ENCODE results near the gene TMOD3. TPM values are rescaled to one million over a fixed set of nuclear protein-coding genes. Genes with fewer than 3 reads are reported as not detected.

The TMOD3 gene
- total RNA-seq, 1 experiment from 2014 or later: 53.6 TPM

DNA sequence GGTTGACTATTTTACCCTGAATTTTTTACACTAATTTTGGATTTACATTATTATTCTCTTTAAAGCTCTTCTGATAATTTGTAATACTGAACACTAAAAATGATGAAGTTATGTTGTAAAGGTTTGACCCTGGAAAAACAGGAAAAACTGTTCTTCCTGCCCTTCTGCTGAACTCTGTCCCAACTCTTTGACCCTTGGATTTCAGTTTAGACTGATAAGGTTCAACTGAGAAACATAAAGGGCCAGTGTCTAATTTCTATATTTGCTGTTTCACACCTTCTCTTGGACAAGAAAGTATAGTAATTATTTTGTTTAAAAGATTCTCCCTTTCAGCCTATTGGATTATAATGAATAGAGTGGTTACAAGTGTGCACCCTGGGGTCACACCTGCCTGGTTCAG lies 12.8 kb upstream of the TMOD3 start:
- Mint-ChIP-seq H3K4me3 (ENCODE audit: low read depth, unreplicated experiment) (no peak overlapping the region), H3K36me3 (ENCODE audit: insufficient read depth, unreplicated experiment) (no peaks in the 10 kb centered on the region), H3K27me3 (ENCODE audit: unreplicated experiment) (no peaks in the 10 kb centered on the region), H3K27ac (ENCODE audit: unreplicated experiment) (no peak overlapping the region), H3K9me3 (ENCODE audit: low read depth, unreplicated experiment) (peaks cover 10% of the 10 kb centered on the region), H3K4me1 (ENCODE audit: low read depth, unreplicated experiment) (peaks cover 11% of the 10 kb centered on the region)
- BruUV-seq (replicated peaks): no TSS peak
- TF ChIP-seq, protein P1, sequence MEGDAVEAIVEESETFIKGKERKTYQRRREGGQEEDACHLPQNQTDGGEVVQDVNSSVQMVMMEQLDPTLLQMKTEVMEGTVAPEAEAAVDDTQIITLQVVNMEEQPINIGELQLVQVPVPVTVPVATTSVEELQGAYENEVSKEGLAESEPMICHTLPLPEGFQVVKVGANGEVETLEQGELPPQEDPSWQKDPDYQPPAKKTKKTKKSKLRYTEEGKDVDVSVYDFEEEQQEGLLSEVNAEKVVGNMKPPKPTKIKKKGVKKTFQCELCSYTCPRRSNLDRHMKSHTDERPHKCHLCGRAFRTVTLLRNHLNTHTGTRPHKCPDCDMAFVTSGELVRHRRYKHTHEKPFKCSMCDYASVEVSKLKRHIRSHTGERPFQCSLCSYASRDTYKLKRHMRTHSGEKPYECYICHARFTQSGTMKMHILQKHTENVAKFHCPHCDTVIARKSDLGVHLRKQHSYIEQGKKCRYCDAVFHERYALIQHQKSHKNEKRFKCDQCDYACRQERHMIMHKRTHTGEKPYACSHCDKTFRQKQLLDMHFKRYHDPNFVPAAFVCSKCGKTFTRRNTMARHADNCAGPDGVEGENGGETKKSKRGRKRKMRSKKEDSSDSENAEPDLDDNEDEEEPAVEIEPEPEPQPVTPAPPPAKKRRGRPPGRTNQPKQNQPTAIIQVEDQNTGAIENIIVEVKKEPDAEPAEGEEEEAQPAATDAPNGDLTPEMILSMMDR (IDR thresholded peaks at IDR 0.05; ENCODE audit: unreplicated experiment): no peak
- CTCF ChIA-PET: no interaction called here
- peak; percentile 7 for DNase-seq
- intact Hi-C loops (cut with micrococcal nuclease; ENCODE audit: unreplicated experiment): no loop called here

DNA sequence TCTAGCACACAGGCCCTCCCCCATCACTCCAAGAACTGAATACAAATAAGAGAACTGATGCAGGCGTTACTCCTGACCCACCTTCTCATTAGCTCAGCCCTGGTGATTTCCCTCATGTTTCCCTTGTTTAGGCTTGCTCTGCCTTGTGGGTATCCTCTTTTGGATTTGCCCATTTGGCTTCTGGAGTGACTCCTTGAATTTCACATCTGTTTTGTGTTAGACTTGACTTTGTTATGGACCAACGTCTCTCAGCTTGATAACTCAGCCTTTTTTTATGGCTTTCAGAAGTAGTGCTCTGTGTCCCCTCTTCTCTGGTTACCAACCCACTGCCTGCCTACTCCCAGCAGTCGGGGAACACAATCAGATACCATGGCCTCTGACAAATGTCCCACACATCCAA lies 11.3 kb upstream of the TMOD3 start:
- intact Hi-C loops (cut with micrococcal nuclease; ENCODE audit: unreplicated experiment): no loop called here
- Mint-ChIP-seq H3K27ac (ENCODE audit: unreplicated experiment) (no peak overlapping the region), H3K36me3 (ENCODE audit: insufficient read depth, unreplicated experiment) (no peaks in the 10 kb centered on the region), H3K9me3 (ENCODE audit: low read depth, unreplicated experiment) (peaks cover 10% of the 10 kb centered on the region), H3K27me3 (ENCODE audit: unreplicated experiment) (no peaks in the 10 kb centered on the region), H3K4me1 (ENCODE audit: low read depth, unreplicated experiment) (peaks cover 11% of the 10 kb centered on the region), H3K4me3 (ENCODE audit: low read depth, unreplicated experiment) (no peak overlapping the region)
- BruUV-seq (replicated peaks): no TSS peak
- DNase-seq: no peak
- CTCF ChIA-PET: no interaction called here
- TF ChIP-seq, protein P1 (IDR thresholded peaks at IDR 0.05; ENCODE audit: unreplicated experiment): no peak

DNA sequence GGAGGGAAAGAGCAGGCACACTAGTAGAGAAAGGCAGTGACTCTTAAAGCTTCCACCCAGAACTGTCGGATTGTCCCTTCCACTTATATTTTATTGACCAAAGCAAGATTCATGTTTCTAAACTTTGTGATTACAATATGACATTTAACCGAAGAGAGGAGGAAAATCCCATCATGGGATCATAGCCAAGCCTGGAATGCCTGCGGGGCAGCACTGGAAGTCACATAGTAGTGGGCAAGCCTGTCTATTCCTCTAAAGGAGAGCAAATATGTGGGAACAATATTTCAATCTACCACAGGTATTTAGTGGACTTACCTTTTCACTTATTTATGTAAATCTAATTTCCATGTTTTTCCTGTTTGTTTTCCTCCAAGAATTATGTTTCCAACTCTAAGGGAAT lies 3.8 kb upstream of the TMOD3 start:
- Mint-ChIP-seq H3K27ac (ENCODE audit: unreplicated experiment) (no peak overlapping the region), H3K4me1 (ENCODE audit: low read depth, unreplicated experiment) (peaks cover 18% of the 10 kb centered on the region), H3K4me3 (ENCODE audit: low read depth, unreplicated experiment) (no peak overlapping the region), H3K9me3 (ENCODE audit: low read depth, unreplicated experiment) (peaks cover 6% of the 10 kb centered on the region), H3K36me3 (ENCODE audit: insufficient read depth, unreplicated experiment) (peaks cover 21% of the 10 kb centered on the region), H3K27me3 (ENCODE audit: unreplicated experiment) (no peaks in the 10 kb centered on the region)
- CTCF ChIA-PET: interaction anchor here (0.6 kb wide), 1 partner anchor 41 kb away, joined by 3 read pairs; no protein-coding TSS in a partner anchor
- no peak for DNase-seq
- no TSS peak for BruUV-seq (replicated peaks)
- intact Hi-C loops (cut with micrococcal nuclease; ENCODE audit: unreplicated experiment): no loop called here
- TF ChIP-seq, protein P1 (IDR thresholded peaks at IDR 0.05; ENCODE audit: unreplicated experiment): no peak

DNA sequence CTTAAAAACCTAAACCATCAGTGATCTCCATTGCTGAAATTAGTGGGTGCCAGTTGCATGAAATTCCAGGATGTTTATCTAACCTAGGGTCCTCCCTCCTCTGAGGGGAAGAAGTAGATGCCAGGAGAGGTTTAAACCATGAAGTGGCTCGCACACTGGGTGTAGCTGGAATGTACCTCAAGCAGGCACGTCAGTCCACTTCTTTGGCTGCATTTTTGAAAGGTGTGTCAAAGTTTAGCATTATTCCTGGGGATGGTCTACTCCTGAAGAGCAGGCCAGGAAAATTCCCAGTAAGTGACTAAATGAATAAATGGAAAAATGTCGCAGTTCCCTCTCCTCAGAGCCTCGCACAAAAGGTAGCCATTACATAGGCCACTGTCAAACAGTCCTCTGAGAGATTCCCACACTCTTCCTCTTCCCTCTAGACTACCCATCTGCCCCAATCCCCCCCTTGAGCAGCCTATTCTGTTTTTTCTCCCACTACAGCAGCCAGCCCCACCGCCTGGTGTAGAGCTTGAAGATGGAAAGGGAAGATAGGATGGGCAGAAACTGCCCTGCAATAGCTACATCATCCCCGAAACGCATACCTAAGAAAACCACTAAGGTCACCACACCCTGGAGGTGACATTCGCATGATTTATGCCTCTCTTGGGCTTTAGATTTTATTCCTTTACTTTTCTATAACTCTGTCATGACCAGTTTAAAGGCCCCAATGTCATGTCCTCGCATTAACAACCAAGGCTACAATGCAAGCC lies 655 bp upstream of the TMOD3 start:
- peak overlapping the region; percentile 91 for H3K27ac Mint-ChIP-seq (ENCODE audit: unreplicated experiment)
- no peaks in the 10 kb centered on the region for H3K27me3 Mint-ChIP-seq (ENCODE audit: unreplicated experiment)
- TF ChIP-seq, protein P1 (IDR thresholded peaks at IDR 0.05; ENCODE audit: unreplicated experiment): no peak
- peaks cover 44% of the 10 kb centered on the region for H3K4me1 Mint-ChIP-seq (ENCODE audit: low read depth, unreplicated experiment)
- no peaks in the 10 kb centered on the region for H3K9me3 Mint-ChIP-seq (ENCODE audit: low read depth, unreplicated experiment)
- intact Hi-C loops (cut with micrococcal nuclease; ENCODE audit: unreplicated experiment): loop anchor here (2.0 kb wide), 1 partner anchor 78 kb away; no protein-coding TSS in a partner anchor
- CTCF ChIA-PET: interaction anchor here (0.6 to 1.2 kb wide), 4 partner anchors 12 to 88 kb away, joined by 3 to 5 read pairs (median 4); no protein-coding TSS in a partner anchor
- peak; percentile 14 for DNase-seq
- peaks cover 26% of the 10 kb centered on the region for H3K36me3 Mint-ChIP-seq (ENCODE audit: insufficient read depth, unreplicated experiment)
- BruUV-seq (replicated peaks): no TSS peak
- peak overlapping the region; percentile 95 for H3K4me3 Mint-ChIP-seq (ENCODE audit: low read depth, unreplicated experiment)
